NCI-H1105 (cell line): ENCODE results near the gene ACAP3.

Experiments
- DNase-seq: peaks from one replicate; lab custom pipeline; 2025; lab: John Stamatoyannopoulos, UW

Gene ACAP3

DNA sequence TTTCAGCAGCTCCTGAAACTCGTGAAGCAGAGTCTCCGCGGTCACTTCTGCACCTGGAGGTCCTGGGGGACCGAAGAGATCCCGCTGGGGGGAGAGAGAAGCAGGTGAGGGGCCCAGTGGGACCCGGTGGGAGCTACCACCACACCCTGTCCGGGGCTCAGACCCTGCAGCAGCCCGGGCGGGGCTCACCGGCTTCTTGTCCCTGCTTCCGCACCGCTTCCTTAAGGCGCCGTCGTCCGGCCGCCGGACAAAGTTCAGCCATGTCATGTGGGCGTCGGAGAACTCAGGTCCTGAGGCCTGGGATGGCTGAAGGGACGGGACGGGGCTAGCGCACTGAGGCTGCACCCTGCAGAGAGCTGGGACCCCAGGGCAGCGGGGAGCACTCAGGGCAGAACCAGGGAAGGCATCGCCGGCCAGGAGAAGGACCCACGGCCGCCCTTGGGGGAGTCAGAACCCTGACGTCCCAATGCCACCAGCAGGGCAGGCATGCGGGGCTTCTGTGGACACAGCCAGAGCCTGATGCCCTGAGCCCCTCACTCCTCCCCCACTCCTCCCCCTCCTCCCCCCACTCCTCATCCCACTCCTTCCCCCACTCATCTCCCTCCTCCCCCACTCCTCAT is 63.4 kb downstream of the ACAP3 start:
- DNase-seq: no peak

DNA sequence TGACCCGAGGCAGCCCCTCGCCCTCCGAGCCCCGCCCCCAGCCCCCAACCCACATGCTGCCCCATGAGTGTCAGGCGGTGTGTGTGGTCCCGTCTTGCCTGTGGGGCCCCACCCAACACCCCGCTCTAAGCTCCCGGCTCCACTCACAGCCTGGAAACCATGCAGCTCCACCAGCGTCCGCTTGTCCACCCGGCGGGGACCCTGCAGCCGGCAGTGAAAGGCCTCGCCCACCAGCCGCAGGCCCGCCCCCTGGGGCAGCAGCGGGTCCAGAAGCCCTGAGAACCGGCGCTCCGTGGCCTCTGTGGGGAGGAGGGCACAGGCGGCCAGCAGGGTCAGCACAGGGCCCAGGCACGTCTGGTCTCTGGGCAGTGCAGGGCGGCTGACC is 63.9 kb downstream of the ACAP3 start:
- DNase-seq: no peak

DNA sequence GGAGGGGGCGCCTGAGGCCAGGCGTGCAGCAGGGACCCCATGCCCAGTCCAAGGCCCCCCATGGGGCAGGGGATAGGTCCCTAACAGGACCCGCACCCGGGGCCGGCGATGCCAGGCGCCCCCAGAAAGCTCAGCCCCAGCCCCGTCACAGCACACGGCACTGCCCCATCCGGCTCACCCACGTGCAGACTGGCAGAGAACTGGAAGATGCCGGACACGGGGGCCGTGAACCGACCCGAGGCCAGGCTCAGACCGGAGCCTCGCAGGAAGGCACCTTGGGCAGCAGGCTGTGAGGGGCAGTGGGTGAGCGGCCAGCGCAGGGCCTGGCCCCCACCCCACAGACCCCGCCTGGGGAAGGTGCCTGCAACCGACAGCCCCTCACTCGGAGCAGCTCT is 64.5 kb downstream of the ACAP3 start:
- DNase-seq: no peak

DNA sequence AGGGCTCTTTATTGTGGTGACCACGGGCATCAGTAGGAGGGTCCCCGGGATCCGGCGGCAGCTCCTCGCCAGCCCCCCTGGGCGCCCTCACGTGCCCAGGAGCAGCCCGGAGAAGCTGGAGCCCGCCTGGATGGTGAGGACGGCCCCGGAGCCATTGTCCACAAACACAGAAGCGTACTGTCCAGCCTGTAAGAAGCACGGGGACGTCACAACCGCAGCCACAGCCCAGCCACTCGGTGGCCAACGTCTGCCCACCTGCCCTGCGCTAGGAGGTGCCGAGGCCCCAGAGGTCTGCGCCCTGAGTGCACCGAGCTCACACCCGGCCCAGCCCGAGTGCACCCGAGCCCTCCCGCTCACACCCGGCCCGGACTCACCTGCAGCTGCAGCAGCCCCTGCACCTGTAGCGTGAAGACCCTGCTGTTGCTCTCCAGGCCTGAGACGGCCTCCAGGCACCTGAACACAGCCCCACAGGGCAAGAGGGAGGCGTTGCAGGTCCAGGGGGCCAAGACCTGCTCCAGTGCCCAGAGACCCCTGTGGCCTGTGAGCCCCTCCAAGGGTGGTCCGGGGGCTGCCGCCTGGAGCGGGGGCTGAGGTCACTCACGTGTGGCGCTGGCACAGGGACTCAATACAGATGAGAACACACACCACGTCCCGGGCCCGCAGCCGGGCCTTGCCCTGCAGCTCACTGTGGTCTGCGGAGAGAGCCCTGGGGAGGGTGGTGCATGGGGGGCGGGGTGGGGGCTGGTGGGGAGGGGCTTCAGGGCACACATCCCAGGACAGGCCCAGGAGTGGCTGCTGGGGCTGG is 65.1 kb downstream of the ACAP3 start:
- no peak for DNase-seq
